Kidney (tissue), 14 donors: ENCODE results near the gene GALNT18. TPM values are rescaled to one million over a fixed set of nuclear protein-coding genes. Genes with fewer than 3 reads are reported as not detected.

ENCODE experiments used
- DNase-seq, 5 donors: peaks; one replicate each; pipeline ENCODE4 v3.0.0-alpha.2; 2013 to 2020
- FAIRE-seq: peaks from 2 replicates; lab custom pipeline; 2012; peaks lifted over from hg19 to GRCh38; lab: Jason Lieb, UNC
- H3K27ac ChIP-seq, 2 donors: one replicate each; pipeline ENCODE4 v1.7.0; 2013; ENCODE audit warnings: low read depth in 2 of 2, low read length in 2 of 2, inconsistent platforms in 1 of 2
- H3K27me3 ChIP-seq: one replicate; pipeline ENCODE4 v1.7.1; 2013; ENCODE audit warnings: low read length, inconsistent platforms; ENCODE audit not compliant: control insufficient read depth, insufficient read depth
- H3K36me3 ChIP-seq, 3 donors: one replicate each; pipeline versions ENCODE4 v1.7.0 to v1.7.1; 2013; ENCODE audit warnings: low read length in 3 of 3, control low read depth in 1 of 3, inconsistent platforms in 1 of 3; ENCODE audit not compliant: insufficient read depth in 3 of 3, control insufficient read depth in 2 of 3
- H3K4me1 ChIP-seq, 3 donors: one replicate each; pipeline versions ENCODE4 v1.7.0 to v1.7.1; 2013; ENCODE audit warnings: low read length in 3 of 3, inconsistent platforms in 1 of 3, low read depth in 1 of 3; ENCODE audit not compliant: control insufficient read depth in 2 of 3, insufficient read depth in 2 of 3
- H3K4me3 ChIP-seq, 3 donors: one replicate each; pipeline versions ENCODE4 v1.7.0 to v1.8.1; 2013; ENCODE audit warnings: low read length in 3 of 3, control low read depth in 1 of 3, inconsistent platforms in 1 of 3
- H3K9ac ChIP-seq, 3 donors: one replicate each; pipeline versions ENCODE4 v1.7.0 to v1.7.1; 2013; ENCODE audit warnings: low read length in 3 of 3, control low read depth in 1 of 3, inconsistent platforms in 1 of 3
- H3K9me3 ChIP-seq, 3 donors: one replicate each; pipeline versions ENCODE4 v1.7.0 to v1.7.1; 2013; ENCODE audit warnings: low read length in 3 of 3, control low read depth in 1 of 3, inconsistent platforms in 1 of 3; ENCODE audit not compliant: control insufficient read depth in 2 of 3, insufficient read depth in 1 of 3
- intact Hi-C: fragments of 100-400 bp; cut with DNase I; formaldehyde crosslinking; loops from one replicate; pipeline ENCODE4 v1.11.1; 2022
- polyA plus RNA-seq: library from polyadenylated mRNA; stranded (reverse); fragments of 350-450 nt; fragmentation: Illumina TruSeq; extraction: RNeasy Lipid Tissue Mini Kit (QIAGEN cat#74804); gene quantifications from one replicate; pipeline ENCODE4 v1.2.3, GENCODE V29; 2014; ENCODE audit warnings: low read depth, low replicate concordance; ENCODE audit not compliant: insufficient read depth
- total RNA-seq: library from RNA; stranded (reverse); fragmentation: NEBNext Ultra II Directional; extraction: Animal tissue kit (Norgen Biotek cat#: 25700); gene quantifications from one replicate; pipeline ENCODE4 v1.2.1, GENCODE V29; 2021
- TF ChIP-seq, protein P1 (sequence below): IDR thresholded peaks from 3 replicates; pipeline ENCODE4 v1.5.1; 2012; ENCODE audit warnings: mild to moderate bottlenecking, moderate library complexity, borderline replicate concordance; ENCODE audit not compliant: insufficient read depth; ENCODE audit errors: extremely low read depth
- donor health status: control.
- donor health status: control.
- donor health status: control.
- donor health status: control.
- donor health status: control.
- donor health status: DM: yes; HTN: yes; CAD: no.
- donor health status: Normal renal cell carcinoma (clear cell type).

The GALNT18 gene
- total and polyA plus RNA-seq, 2 donors from 2014 or later: 27.2 to 42.1 TPM

DNA sequence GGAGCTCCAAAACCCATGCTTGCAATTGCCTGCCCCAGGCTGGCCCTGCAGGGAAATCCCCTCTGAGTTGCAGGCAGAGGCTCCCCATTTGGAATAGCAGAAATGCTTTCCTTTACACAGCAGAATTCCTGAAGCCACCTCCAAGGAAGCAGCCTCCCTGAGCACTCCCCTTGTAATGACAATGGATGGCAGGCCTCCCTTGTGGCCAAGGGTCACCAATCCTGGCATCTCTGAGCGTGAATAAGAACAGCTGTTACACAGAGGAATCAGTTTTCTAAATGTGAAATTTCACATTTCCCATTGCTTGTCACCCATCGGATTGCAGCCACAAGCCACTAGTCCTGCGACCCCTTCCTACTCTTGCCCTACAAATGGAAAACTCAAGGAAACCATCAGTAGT, 107.6 kb downstream of the GALNT18 start:
- no peak for FAIRE-seq
- DNase-seq: no peak
- intact Hi-C loops: no loop called here
- H3K4me3 ChIP-seq: no peak overlapping the region
- TF ChIP-seq, protein P1, sequence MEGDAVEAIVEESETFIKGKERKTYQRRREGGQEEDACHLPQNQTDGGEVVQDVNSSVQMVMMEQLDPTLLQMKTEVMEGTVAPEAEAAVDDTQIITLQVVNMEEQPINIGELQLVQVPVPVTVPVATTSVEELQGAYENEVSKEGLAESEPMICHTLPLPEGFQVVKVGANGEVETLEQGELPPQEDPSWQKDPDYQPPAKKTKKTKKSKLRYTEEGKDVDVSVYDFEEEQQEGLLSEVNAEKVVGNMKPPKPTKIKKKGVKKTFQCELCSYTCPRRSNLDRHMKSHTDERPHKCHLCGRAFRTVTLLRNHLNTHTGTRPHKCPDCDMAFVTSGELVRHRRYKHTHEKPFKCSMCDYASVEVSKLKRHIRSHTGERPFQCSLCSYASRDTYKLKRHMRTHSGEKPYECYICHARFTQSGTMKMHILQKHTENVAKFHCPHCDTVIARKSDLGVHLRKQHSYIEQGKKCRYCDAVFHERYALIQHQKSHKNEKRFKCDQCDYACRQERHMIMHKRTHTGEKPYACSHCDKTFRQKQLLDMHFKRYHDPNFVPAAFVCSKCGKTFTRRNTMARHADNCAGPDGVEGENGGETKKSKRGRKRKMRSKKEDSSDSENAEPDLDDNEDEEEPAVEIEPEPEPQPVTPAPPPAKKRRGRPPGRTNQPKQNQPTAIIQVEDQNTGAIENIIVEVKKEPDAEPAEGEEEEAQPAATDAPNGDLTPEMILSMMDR: no peak
- no peak overlapping the region for H3K27ac ChIP-seq
- H3K27me3 ChIP-seq: no peaks in the 10 kb centered on the region
- no peak overlapping the region for H3K9ac ChIP-seq
- no peaks in the 10 kb centered on the region for H3K36me3 ChIP-seq
- H3K4me1 ChIP-seq: peaks cover 0 to 15% (median 7%) of the 10 kb centered on the region in 3 donors
- no peaks in the 10 kb centered on the region for H3K9me3 ChIP-seq

- TF ChIP-seq, protein P1: no peak
- H3K9ac ChIP-seq: no peak overlapping the region
- no peaks in the 10 kb centered on the region for H3K36me3 ChIP-seq
- no peak overlapping the region for H3K4me3 ChIP-seq
- H3K27ac ChIP-seq: no peak overlapping the region
- intact Hi-C loops: no loop called here
- no peaks in the 10 kb centered on the region for H3K9me3 ChIP-seq
- FAIRE-seq (no peak), DNase-seq (peak in 2 of 5 donors; percentile 58 to 64)
- H3K27me3 ChIP-seq: no peaks in the 10 kb centered on the region
- peaks cover 0 to 15% (median 7%) of the 10 kb centered on the region in 3 donors for H3K4me1 ChIP-seq
Observed at GRCh38 chr11:11513422-11513821, 108.4 kb downstream of the GALNT18 start.

- H3K27me3 ChIP-seq: no peaks in the 10 kb centered on the region
- no peaks in the 10 kb centered on the region for H3K36me3 ChIP-seq
- FAIRE-seq (no peak), DNase-seq (no peak)
- peaks cover 0 to 15% (median 7%) of the 10 kb centered on the region in 3 donors for H3K4me1 ChIP-seq
- H3K4me3 ChIP-seq: no peak overlapping the region
- H3K9ac ChIP-seq: no peak overlapping the region
- H3K9me3 ChIP-seq: no peaks in the 10 kb centered on the region
- TF ChIP-seq, protein P1: no peak
- intact Hi-C loops: no loop called here
- H3K27ac ChIP-seq: no peak overlapping the region
Observed at GRCh38 chr11:11512929-11513328, 108.9 kb downstream of the GALNT18 start.

DNA sequence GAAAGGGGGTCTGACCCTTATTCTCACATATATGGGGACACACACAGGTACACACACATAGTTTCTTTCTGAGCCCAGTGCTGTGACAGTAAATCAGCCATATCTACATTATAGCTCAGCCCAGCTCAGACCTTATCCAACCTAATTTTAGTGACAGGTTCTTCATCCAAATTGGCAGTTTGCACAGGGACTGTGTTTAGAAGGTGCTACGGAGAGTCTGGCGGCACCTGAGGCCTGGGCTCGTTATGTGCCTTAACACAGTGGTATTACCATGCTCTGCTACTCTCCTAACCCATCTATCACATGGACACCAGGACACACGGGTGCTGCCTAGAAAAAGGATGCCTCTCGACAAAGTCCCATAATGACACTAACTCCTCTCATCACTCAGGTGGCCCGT, 109.3 kb downstream of the GALNT18 start:
- H3K9ac ChIP-seq: no peak overlapping the region
- no peaks in the 10 kb centered on the region for H3K36me3 ChIP-seq
- no peak overlapping the region for H3K27ac ChIP-seq
- no peak for DNase-seq
- no peak overlapping the region for H3K4me3 ChIP-seq
- H3K27me3 ChIP-seq: no peaks in the 10 kb centered on the region
- H3K4me1 ChIP-seq: peaks cover 0 to 15% (median 7%) of the 10 kb centered on the region in 3 donors
- H3K9me3 ChIP-seq: no peaks in the 10 kb centered on the region
- FAIRE-seq: no peak
- intact Hi-C loops: no loop called here
- TF ChIP-seq, protein P1: no peak
